ENCODE measurements around the gene ISCA2. TPM values are rescaled to one million over a fixed set of nuclear protein-coding genes. Genes with fewer than 3 reads are reported as not detected.
A peak's percentile ranks its signal among the peaks of the same experiment; 100 is the strongest.

Gene ISCA2
- total and polyA plus RNA-seq, 2 donors (not counting 1 experiment from before 2014, with no cell fraction given) = 14.1 to 28.3 TPM

- Mint-ChIP-seq H3K4me1 (peaks cover 7% of the 10 kb centered on the region), H3K27ac (no peak overlapping the region), H3K27me3 (peaks cover 36% of the 10 kb centered on the region), H3K4me3 (peak overlapping the region; percentile 13), H3K9me3 (ENCODE audit: insufficient read depth) (no peaks in the 10 kb centered on the region)
- H4K20me1 ChIP-seq (ENCODE audit: control insufficient read depth, insufficient read depth, low read length, poor library complexity, severe bottlenecking) = no peaks in the 10 kb centered on the region
- DNase-seq = no peak
- H3K4me1 ChIP-seq (ENCODE audit: control insufficient read depth in 2 of 2, insufficient read depth in 2 of 2, low read length in 2 of 2) = peaks cover 6 to 7% of the 10 kb centered on the region in 2 donors
- no peak for ATAC-seq (ENCODE audit: low read depth)
- intact Hi-C loops (cut with micrococcal nuclease) = no loop called here
- H3K79me2 ChIP-seq (ENCODE audit: control insufficient read depth, insufficient read depth, low read length) = no peaks in the 10 kb centered on the region
- H3K27ac ChIP-seq (ENCODE audit: low read length in 2 of 2) = no peak overlapping the region
- no peaks in the 10 kb centered on the region for H3K36me3 ChIP-seq (replicated peaks in 1 of 2; ENCODE audit: control extremely low read depth in 1 of 2, control insufficient read depth in 1 of 2, extremely low read depth in 1 of 2, insufficient read depth in 2 of 2, low read length in 1 of 2)
- no peak overlapping the region for H2AFZ ChIP-seq (ENCODE audit: insufficient read depth, low read depth, low read length, poor library complexity, severe bottlenecking)
- H3K4me2 ChIP-seq (replicated peaks; ENCODE audit: low read depth, low read length, poor library complexity, severe bottlenecking) = peak overlapping the region; percentile 45
- H3K9ac ChIP-seq (ENCODE audit: low read length) = no peak overlapping the region
- 3% methylated on average over 8 of the region's 13 CpGs for WGBS (ENCODE audit: insufficient coverage)
- peaks cover 0 to 19% (median 2%) of the 10 kb centered on the region in 4 experiments for H3K27me3 ChIP-seq (replicated peaks in 1 of 4; ENCODE audit: control extremely low read depth in 1 of 4, control insufficient read depth in 3 of 4, insufficient read depth in 4 of 4, low read length in 3 of 4)
- TF ChIP-seq CTCF (IDR thresholded peaks at IDR 0.05) = no peak
- TF ChIP-seq EZH2 (IDR thresholded peaks at IDR 0.05; ENCODE audit: borderline replicate concordance, insufficient read depth, low read depth, low read length, poor library complexity, severe bottlenecking) = no peak
- ChIA-PET POLR2A (no interaction called here), CTCF (no interaction called here)
- H3K9me3 ChIP-seq (ENCODE audit: control extremely low read depth in 1 of 3, control insufficient read depth in 2 of 3, insufficient read depth in 1 of 3, low read length in 2 of 3) = no peaks in the 10 kb centered on the region
- H3K4me3 ChIP-seq (ENCODE audit: control extremely low read depth in 1 of 5, extremely low read depth in 1 of 5, insufficient read depth in 1 of 5, low read depth in 2 of 5, low read length in 4 of 5) = no peak overlapping the region
Measured at GRCh38 chr14:74514471-74514941, 20.9 kb downstream of the ISCA2 start.

- H3K27me3 ChIP-seq (replicated peaks in 1 of 4; ENCODE audit: control extremely low read depth in 1 of 4, control insufficient read depth in 3 of 4, insufficient read depth in 4 of 4, low read length in 3 of 4) = peaks cover 0 to 16% (median 2%) of the 10 kb centered on the region in 4 experiments
- no peak overlapping the region for H3K4me3 ChIP-seq (ENCODE audit: control extremely low read depth in 1 of 5, extremely low read depth in 1 of 5, insufficient read depth in 1 of 5, low read depth in 2 of 5, low read length in 4 of 5)
- H3K4me3 Mint-ChIP-seq = no peak overlapping the region
- H2AFZ ChIP-seq (ENCODE audit: insufficient read depth, low read depth, low read length, poor library complexity, severe bottlenecking) = no peak overlapping the region
- intact Hi-C loops (cut with micrococcal nuclease) = no loop called here
- no peak overlapping the region for H3K4me2 ChIP-seq (replicated peaks; ENCODE audit: low read depth, low read length, poor library complexity, severe bottlenecking)
- POLR2A ChIA-PET = no interaction called here
- H3K36me3 ChIP-seq (replicated peaks in 1 of 2; ENCODE audit: control extremely low read depth in 1 of 2, control insufficient read depth in 1 of 2, extremely low read depth in 1 of 2, insufficient read depth in 2 of 2, low read length in 1 of 2) = no peaks in the 10 kb centered on the region
- H3K9ac ChIP-seq (ENCODE audit: low read length) = no peak overlapping the region
- H3K27ac Mint-ChIP-seq = no peak overlapping the region
- H3K27me3 Mint-ChIP-seq = peaks cover 36% of the 10 kb centered on the region
- H3K4me1 Mint-ChIP-seq = peaks cover 7% of the 10 kb centered on the region
- H3K27ac ChIP-seq (ENCODE audit: low read length in 2 of 2) = no peak overlapping the region
- 85% methylated on average over 5 of the region's 8 CpGs for WGBS (ENCODE audit: insufficient coverage)
- TF ChIP-seq EZH2 (IDR thresholded peaks at IDR 0.05; ENCODE audit: borderline replicate concordance, insufficient read depth, low read depth, low read length, poor library complexity, severe bottlenecking) (no peak), CTCF (IDR thresholded peaks at IDR 0.05) (no peak)
- H3K79me2 ChIP-seq (ENCODE audit: control insufficient read depth, insufficient read depth, low read length) = no peaks in the 10 kb centered on the region
- H3K4me1 ChIP-seq (ENCODE audit: control insufficient read depth in 2 of 2, insufficient read depth in 2 of 2, low read length in 2 of 2) = peaks cover 6 to 7% of the 10 kb centered on the region in 2 donors
- ATAC-seq (ENCODE audit: low read depth) (no peak), DNase-seq (no peak)
- H3K9me3 ChIP-seq (ENCODE audit: control extremely low read depth in 1 of 3, control insufficient read depth in 2 of 3, insufficient read depth in 1 of 3, low read length in 2 of 3) = no peaks in the 10 kb centered on the region
- H3K9me3 Mint-ChIP-seq (ENCODE audit: insufficient read depth) = no peaks in the 10 kb centered on the region
- H4K20me1 ChIP-seq (ENCODE audit: control insufficient read depth, insufficient read depth, low read length, poor library complexity, severe bottlenecking) = no peaks in the 10 kb centered on the region
- CTCF ChIA-PET = interaction anchor here (1.0 kb wide), 1 partner anchor 9 kb away, joined by 3 read pairs; no protein-coding TSS in a partner anchor
Measured at GRCh38 chr14:74515891-74516412, 22.4 kb downstream of the ISCA2 start.
